ENCODE data around the gene CTSA.

GRCh38 chr20:45898285-45898684 is 7.2 kb downstream of the CTSA start:
- TF ChIP-seq CTCF (IDR thresholded peaks at IDR 0.05; ENCODE audit: low read depth, low read length) (no peak), EZH2phosphoT487 (IDR thresholded peaks at IDR 0.05; ENCODE audit: low read depth) (no peak)

Measured in OCI-LY3 (cell line).